ENCODE data around the gene USPL1.

The USPL1 gene

DNA sequence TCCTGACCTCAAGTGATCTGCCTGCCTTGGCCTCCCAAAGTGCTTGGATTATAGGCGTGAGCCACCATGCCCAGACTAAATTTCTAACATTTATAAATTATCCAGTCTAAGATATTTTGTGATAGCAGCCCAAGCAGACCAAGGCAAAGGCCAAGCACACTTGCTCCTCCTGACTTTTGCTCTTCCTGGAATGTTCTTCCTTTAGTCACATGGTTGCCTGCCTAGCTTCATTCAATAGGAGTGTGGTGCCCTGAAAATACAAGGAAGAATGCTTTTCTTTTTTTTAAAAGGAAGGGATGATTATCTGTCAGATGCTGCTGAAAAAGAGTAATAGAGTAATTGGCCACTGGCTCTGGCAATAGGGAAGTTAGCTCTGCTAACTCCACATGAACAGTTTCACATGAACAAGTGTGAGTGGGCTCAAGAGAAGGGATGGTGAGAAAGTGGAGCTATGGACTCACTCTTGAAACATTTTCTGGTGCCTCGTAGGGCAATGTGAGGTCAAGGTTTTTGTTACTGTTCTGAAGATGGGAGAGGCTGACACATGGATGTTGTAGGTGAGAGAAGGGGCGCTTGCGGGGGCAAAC is 47.1 kb downstream of the USPL1 start:
- no peak for DNase-seq

DNA sequence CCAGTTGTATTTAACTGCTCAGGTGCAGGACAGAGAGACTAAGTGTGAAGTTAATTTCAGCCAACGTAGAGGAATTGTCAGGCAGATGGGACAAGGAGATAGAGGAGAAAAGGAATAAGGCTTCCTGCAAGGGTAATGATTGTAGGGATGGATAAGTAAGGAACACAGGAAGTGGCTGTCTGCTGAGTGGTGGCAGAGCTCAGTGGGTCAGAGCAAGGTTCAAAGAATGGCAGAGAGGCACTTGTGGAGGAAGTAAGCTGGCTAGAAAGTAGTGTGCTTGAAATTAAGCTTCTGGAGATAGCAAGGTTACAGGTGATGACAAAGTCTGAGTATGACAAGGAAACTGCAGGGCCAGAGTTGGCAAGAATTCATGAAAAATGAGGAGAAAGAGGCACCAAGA is 47.9 kb downstream of the USPL1 start:
- DNase-seq: no peak

DNA sequence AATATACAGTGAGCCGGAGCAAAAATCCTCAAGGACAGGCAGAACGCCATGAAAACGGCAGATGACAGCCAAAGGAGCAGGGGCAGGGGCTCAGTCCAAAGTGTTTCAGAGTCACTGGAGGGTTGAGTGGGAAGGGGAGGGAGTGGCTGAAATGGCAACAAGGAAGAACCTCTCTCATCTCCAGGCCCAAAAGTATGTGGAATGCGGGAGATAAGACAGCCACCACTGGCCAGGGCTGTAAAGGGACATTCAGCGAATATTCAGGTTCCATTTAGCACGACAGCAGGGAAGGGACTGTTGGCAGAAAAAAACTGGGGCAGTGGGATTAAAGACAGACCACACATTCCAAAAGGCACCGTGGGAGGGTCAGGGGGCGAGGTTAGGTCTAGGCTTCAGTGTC is 48.4 kb downstream of the USPL1 start:
- DNase-seq: no peak

DNA sequence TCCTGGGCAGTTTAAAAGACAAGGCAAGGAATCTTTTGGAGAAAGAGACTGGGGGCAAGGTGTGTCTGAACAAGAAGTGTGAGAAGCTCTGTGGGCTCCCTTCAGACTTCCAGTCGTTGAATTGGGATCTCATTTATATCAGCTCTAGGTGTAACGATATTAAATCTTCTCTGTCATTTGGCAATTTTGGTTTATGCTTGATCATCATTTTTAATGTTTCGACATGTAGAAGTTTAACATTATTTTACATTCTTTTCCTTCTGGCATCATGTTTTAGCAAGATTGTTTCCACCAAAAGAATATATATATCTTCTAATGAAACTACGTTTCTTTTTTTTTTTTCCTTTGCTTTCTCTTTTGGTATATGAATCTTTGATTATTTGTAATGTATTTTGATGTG is 49.3 kb downstream of the USPL1 start:
- DNase-seq: no peak

DNA sequence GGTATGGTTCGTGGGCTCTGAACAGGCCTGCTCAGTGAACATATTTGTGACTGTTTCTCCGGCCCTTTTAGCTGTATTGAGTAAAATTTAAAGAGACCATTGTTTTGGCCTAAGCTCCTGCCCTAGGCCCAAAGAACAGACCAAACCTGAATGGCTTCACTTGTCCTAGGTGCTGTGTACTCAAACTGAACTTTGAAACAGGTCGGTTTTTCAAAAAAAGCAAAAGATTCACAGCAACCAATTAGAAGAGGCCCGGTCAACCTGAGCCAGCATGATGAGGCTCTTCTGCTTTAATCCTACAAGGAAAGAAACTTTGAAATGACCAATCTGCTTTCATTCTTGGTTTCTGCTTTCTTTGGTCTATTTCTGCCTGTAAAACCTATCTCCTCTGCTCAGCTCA is 50.6 kb downstream of the USPL1 start:
- DNase-seq: no peak

DNA sequence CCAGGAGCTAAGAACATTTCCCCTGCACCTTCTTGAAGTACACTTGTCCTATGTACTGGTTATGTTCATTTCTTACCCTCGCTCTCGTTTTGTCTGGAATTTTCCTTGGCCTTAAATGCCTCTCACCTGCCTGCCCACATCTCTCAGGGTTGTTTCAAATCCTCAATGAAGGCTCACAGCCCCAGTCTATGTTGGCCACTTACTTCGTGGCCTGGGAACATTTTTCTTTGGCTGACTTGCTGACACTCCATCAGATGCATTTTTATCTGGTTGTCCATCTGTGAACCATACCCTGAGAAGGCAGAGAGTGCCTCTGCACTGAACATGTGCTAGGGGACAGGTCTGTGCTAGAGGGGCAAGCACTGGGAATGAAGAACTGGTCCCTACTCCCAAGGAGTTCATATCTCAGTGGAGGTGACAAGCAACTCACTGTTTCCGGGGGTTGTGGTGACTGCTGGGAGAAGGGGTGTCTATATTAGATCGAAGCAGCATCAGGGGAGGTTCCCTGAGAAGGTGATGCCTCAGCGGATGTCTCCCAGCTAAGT is 53.6 kb downstream of the USPL1 start:
- no peak for DNase-seq

DNA sequence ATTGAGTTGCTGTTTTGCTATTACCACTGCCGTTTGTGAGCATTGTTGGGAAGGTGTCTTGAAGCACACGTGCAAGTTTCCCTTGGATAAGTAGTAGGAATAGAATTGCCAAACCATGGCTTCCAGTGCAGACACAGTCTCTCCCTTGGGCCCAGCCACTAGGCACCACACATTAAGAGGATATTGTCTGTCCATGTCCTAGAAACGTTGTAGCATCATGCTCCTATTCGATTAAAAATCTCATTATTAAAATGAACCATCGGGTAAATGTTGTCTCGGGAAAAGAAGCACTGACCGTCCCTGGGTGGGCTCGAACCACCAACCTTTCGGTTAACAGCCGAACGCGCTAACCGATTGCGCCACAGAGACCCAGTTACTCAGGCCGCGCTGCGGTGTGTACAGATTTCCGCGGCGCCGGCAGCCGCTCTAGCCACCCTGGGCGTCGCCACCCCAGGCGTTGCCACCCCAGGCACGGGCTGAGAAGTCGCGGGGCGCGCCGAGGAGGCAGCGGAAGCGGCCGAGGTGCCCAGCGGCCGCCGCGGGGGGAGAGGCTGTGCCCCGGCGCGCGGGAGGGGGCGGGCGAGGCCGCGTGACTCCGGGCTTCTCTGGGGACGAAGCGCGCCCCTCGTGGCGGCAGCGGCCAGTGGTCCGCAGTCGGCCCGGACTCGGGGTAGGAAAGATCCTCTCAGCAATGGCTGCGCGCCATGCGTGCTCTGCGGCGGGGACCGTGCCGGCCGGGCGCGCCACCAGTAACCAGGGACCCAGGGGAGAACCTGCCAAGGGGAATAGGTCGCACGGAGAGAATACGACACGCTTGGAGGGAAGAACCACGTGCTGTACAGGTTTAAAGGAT is 56.2 kb downstream of the USPL1 start:
- peak; percentile 94 to 96 for DNase-seq

DNA sequence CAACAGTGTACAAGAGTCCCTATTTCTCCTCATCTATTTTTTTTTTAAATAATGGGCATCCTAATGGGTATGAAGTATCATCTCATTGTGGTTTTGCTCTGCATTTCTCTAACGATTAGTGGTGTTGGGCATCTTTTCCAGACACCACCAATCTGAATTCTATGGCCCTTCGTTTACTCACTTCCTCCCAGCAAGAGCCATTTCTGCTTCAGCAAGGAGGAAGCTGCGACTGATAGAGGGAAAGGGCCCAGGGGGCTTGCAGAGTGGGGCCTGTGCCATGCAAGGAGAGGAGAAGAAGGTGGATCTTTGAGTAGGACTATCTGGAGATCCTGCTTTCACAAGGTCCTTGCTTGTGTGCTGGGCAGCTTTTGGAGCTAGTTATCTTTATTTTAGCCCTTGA is 58.0 kb downstream of the USPL1 start:
- DNase-seq: peak in 1 of 2 donors; percentile 6

DNA sequence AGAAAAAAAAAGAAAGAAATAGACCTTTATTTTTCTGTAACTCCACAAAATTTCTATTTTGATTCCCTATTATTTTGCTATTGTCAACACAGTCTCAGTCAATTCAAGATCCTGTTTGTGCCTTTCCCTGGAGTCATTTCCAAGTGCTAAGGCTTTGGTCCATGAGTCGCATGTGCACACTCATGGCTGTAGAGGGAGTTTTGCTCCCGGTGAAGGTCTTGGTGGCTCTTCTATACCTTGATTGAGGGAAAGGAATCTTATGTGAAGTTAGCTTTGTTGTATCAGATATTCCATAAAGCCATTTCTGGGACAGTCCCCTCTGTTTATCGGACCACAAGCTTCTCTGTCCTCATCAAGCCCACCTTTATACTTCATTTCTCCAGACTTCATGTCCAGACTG is 59.0 kb downstream of the USPL1 start:
- no peak for DNase-seq

DNA sequence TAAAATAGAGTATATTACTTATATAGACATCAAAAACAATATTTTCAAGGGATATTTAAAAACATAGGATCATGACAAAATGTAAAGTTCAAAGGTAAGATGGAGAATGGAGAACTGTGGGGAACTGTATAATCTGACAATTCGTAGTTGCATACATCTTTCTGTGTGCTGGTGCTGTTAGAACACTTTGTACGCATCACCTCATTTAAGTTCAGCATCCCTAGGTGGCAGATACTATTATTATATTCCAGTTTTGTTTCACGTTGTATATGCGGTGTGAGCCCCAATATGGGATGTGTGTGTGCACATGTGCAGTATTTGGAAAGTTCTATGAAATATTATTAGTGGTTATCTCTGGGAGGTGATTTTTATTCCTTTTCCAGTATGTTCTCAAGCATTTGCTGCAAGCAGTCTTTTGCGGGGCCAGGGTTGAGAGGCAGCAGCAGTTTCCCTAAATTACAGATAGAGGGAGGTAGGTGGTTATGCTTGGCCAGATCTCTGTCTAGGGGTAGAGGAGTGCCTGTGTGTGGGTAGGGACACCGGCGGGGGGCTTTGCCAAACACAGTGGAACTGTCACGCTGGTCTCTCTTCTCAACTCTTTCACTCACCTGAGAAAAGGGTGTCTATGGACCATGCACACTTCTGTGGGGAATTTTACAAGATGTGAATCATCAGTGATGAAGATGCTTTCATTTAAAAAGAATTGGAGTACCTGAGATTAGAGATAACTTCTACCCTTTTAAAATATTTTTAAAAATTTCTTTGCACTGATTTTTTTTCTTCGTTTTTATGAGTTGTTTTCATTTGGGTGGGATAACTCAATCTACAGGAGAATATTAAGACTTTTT is 62.0 kb downstream of the USPL1 start:
- peak; percentile 40 to 56 for DNase-seq

DNA sequence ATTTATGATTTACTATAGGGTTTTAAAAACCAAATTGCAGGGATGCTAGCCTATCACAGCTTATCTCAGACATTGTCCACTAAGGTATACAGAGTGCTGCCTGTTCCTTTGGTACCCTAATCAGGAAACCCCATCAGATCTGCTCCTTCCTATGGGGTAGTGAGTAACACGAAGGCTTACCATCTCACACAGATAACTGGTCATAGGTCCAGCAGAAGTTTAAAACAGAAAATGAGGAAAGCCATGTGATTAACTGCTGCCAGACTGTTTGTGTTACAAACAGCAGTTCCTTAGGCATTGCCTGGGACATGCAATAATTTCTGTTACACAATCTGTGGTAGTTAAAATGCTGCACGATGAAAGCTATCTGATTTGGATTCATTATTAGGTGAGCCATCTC is 64.1 kb downstream of the USPL1 start:
- DNase-seq: no peak

DNA sequence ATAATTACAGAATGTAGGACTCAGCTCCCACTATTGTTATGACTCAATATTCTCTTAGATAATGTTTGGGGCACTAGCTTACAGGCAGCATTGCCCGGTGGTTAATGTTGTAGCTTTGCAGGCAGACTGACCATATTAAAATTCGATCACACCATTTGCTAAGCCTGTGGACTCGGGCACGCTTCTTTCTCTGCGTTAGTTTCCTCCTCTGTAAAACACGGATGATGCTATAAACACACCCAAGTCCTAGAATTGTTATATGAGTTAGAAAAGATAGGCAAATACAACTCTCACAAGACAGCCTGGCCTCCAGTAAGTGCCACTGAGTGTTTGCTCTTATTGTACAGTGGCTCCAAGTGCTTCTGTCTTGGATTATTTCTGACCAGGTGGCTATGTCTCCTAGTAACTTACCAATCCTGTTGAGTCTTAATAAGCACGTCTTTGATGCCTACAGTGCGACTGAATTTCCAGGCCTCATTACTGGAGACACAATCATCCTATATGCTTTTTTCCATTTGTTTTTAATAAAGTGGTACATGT is 67.7 kb downstream of the USPL1 start:
- DNase-seq: no peak

DNA sequence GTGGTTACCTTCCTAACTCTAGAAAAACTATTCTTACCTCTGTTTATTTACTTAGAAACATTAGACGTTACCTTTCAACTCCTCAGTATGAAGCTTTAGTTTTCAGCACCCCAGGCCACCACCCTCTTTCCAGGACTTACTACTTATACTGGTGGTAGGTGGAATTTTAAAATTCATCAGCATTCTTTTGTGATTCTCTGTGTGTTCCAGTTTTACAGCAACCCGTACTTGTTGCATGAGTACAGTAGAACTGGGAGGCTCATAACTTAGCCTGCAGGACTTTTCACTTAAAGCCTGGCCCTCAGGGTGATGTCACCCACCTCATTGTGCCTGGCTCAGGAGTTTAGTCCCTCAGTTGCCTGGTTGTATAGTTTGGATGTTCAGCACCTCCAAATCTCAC is 68.3 kb downstream of the USPL1 start:
- DNase-seq: no peak

DNA sequence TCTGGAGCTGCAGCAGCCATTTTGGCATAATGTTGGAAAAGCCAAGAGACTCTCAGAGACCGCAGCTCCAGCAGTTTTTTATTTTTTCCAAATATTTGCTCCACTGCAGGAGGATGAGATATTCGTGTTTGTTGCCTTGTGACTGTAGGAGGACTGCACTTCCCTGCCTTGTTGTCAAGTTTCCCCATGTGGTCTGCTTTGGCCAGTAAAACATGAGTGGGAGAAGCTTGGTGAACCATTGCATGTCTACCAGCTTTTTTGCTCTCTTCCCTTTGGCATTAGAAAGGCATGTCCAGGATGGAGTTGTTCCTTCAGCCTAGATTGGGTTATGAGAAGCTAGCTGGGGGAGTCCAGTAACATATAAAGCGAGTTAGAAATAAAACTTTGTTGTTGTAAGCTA is 69.9 kb downstream of the USPL1 start:
- no peak for DNase-seq

DNA sequence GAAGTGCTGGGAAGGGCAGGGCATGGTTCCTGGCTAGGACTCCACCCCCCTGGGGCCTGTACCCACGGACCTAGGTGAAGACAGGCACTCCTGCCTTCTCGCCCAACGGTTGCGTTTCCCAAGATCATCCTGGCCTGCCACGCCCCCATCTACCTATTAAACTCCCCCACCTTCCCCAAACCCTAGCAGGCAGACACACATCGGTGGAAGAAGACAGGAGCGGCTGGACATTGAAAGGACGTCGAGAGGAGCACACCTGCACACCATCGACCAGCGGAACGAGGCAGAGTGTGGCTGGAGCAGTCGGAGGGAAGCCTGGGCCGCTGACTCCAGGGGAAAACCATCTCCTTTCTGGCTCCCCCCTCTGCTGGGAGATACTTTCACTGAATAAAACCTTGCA is 72.0 kb downstream of the USPL1 start:
- no peak for DNase-seq

DNA sequence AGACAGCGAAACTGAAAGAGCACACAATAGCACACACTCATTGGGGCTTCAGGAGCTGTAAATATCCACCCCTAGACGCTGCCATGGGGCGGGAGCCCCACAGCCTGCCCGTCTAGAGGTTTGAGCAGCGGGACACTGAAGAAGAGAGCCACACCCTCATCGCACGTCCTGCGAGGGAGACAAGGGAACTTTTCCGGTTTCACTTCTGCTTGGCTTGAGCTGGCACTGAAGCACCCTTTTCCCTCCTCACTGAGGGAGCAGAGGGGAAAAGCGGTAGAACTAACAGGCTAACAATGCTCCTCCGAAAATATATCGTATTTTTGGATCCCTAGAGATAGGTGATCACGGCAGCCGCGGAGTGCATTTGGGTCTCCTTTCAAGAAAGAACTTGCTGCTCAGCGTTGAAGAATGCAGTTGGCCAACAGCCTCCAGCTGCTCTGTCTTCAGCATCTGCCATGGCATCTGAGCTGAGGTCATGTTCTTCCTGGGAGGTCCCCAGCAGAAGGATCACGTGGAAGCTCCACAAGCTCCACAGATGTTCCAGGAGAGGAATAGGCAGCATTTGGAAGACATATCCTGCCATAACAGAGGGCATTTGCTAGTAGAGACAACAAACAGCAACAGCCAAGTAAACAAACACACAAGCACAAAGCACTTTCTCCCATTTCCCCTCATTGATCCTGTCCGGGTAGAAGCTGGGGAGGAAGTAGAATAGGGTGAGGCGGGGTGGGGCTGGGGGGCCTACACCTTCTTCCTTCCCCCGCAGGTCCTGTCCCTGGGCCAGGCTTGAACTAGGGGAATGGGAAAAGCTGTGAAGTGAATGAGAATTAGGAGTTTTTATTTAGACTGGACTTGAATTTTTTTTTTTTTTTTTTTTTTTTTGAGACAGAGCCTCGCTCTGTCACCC is 72.8 kb downstream of the USPL1 start:
- peak; percentile 32 to 63 for DNase-seq

DNA sequence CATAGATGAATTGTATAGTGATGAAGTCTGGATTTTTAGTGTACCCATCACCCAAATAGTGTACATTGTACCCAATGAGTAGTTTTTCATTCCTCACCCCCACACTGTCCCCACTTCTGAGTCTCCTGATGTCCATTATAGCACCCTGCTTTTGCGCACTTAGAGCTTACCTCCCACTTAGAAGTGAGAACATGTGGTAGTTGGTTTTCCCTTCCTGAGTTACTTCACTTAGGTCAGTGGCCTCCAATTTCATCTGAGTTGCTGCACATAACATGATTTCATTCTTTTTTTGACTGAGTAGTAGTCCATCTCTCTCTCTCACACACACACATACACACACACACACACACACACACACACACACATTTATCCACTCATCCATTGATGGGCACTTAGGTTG is 74.4 kb downstream of the USPL1 start:
- DNase-seq: no peak

DNA sequence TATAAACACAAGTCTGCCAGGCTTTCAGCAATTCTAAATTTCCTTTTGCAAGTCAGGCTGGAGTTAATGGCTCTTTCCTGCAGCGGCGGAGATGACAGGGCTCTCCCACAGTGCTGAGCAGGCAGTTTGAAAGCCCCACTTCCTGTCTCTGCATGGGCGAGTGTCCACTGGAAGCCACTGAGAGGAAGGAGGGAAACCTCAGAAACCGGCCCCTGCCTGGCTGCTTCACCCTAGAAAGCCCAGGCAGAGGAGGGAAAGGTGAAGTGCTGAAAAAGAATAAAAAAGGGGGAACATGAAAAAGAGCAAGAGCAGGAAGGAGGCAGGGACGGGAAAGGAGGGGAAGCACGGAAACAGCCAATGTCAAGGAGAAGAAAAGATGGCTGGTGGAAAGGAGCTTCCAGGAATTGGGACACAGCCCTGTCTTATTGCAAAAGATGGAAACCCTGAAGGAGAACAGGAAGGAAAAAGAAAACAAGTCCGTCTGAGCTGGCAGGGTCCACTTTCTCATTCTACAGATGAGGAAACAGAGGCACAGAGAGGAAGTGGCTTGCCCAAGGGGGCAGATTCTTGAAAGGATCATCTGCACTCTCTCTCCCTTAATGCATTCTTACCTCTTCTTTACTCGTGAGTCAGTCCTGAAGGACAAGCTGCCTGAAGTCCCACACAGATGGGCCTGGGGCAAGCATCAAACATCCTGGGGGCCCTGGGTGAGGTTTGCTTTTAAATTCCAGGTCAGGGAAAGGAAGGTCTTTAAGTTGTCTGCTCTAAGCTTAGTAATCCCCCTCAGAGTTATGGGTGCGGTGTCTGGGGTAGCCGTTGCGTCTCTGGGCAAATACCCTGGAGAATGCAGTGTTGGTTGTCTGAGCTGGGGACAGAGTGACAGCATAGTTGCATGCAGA is 78.8 kb downstream of the USPL1 start:
- no peak for DNase-seq

DNA sequence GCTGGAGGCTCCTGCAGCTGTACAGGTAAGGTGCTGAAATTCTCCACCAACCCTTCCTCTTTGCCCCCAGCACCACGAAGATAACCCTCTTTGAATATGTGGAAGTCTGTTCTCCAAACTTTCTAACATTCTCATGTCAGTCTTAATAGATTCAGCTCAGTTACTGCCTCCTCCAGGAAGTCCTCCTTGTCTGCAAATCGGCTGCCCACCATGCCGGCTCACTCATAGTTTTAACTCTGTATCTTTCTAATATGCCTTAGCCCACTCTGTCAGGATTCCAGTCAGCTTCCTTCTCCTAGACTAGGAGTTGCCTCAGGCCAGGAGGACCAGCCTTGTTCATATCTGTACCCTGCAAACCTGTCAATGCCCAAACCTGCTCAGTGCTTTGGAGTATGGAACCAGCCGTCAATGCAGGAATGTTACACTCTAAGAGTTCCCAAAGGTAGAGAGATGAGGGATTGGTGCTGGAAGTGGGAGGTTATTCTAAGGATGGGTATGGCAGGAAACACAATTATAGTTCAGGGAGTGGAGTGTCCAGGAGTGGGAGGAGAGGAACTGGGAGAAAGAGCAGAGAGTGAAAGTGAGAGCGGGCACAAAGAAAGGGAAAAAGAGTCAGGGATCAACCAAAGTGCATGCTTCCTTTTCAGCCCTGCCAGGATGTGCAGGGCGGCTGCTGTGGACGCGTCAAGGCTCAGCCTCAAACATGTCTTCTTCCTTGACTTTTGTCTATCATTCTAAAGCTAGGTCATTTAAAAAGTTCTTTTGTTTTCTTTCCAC is 79.6 kb downstream of the USPL1 start:
- no peak for DNase-seq

DNA sequence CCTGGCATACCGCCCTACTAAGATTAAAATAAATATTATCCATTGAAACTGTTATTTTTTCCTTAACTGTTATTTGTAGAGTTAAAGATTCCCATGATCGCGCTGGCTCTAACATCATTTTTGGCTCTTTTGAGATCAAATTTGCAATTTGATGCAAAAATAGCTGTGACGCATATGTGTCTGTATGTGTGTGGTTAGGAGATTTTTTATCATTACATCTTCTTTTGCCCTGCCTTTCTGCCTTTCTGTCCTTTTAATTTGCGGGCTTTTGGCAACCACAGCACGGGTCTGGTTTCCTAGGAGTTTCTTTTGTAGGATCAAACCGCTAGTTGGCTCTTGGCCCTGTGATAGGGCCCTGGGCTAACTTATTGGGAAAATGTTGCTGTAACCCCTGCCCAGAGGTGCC is 80.3 kb downstream of the USPL1 start:
- no peak for DNase-seq

All from CD4-positive, alpha-beta T cell treated with Interleukin-1 beta for 1 hour (primary cell).